ENCODE data around the gene CFAP299. TPM values are rescaled to one million over a fixed set of nuclear protein-coding genes. Genes with fewer than 3 reads are reported as not detected.

CFAP299 gene
- total RNA-seq, 4 donors from 2014 or later: not detected

GRCh38 chr4:80492761-80493160 lies 157.2 kb downstream of the CFAP299 start:
- Histone ChIP-seq H3K27ac (no peak overlapping the region), H3K9me3 (no peaks in the 10 kb centered on the region), H3K4me3 (no peak overlapping the region), H3K36me3 (no peaks in the 10 kb centered on the region), H3K27me3 (no peaks in the 10 kb centered on the region), H3K4me1 (no peaks in the 10 kb centered on the region)
- DNase-seq (ENCODE audit: low spot score in 2 of 2): no peak
- TF ChIP-seq POLR2AphosphoS5 (IDR thresholded peaks at IDR 0.05): no peak
- no peak for TF ChIP-seq EP300 (IDR thresholded peaks at IDR 0.05)
- TF ChIP-seq POLR2A (IDR thresholded peaks at IDR 0.05): no peak
- no peak for TF ChIP-seq CTCF (IDR thresholded peaks at IDR 0.05)
- 69% methylated on average over 1 of the region's 1 CpG for WGBS

GRCh38 chr4:80495865-80496264 lies 160.3 kb downstream of the CFAP299 start:
- H3K27ac ChIP-seq: no peak overlapping the region
- no peaks in the 10 kb centered on the region for H3K4me1 ChIP-seq
- DNase-seq (ENCODE audit: low spot score in 2 of 2): no peak
- no peak overlapping the region for H3K4me3 ChIP-seq
- TF ChIP-seq CTCF (IDR thresholded peaks at IDR 0.05) (no peak), POLR2A (IDR thresholded peaks at IDR 0.05) (no peak), EP300 (IDR thresholded peaks at IDR 0.05) (no peak), POLR2AphosphoS5 (IDR thresholded peaks at IDR 0.05) (no peak)
- no peaks in the 10 kb centered on the region for H3K36me3 ChIP-seq
- 65% methylated on average over 1 of the region's 1 CpG for WGBS
- H3K27me3 ChIP-seq: no peaks in the 10 kb centered on the region
- no peaks in the 10 kb centered on the region for H3K9me3 ChIP-seq

GRCh38 chr4:80498725-80499124 lies 163.2 kb downstream of the CFAP299 start:
- Histone ChIP-seq H3K27ac (no peak overlapping the region), H3K9me3 (no peaks in the 10 kb centered on the region), H3K4me3 (no peak overlapping the region), H3K36me3 (no peaks in the 10 kb centered on the region), H3K27me3 (no peaks in the 10 kb centered on the region), H3K4me1 (no peaks in the 10 kb centered on the region)
- WGBS: 77% methylated on average over 1 of the region's 1 CpG
- no peak for DNase-seq (ENCODE audit: low spot score in 2 of 2)
- TF ChIP-seq POLR2A (IDR thresholded peaks at IDR 0.05): no peak
- no peak for TF ChIP-seq CTCF (IDR thresholded peaks at IDR 0.05)
- TF ChIP-seq POLR2AphosphoS5 (IDR thresholded peaks at IDR 0.05): no peak
- TF ChIP-seq EP300 (IDR thresholded peaks at IDR 0.05): no peak

- TF ChIP-seq POLR2AphosphoS5 (IDR thresholded peaks at IDR 0.05) (no peak), CTCF (IDR thresholded peaks at IDR 0.05) (no peak), POLR2A (IDR thresholded peaks at IDR 0.05) (no peak), EP300 (IDR thresholded peaks at IDR 0.05) (no peak)
- 39% methylated on average over 4 of the region's 4 CpGs for WGBS
- Histone ChIP-seq H3K27me3 (no peaks in the 10 kb centered on the region), H3K27ac (no peak overlapping the region), H3K4me3 (no peak overlapping the region), H3K4me1 (no peaks in the 10 kb centered on the region), H3K36me3 (no peaks in the 10 kb centered on the region), H3K9me3 (no peaks in the 10 kb centered on the region)
- no peak for DNase-seq (ENCODE audit: low spot score in 2 of 2)
Measured at GRCh38 chr4:80500613-80501012, 165.1 kb downstream of the CFAP299 start.

- no peak for TF ChIP-seq EP300 (IDR thresholded peaks at IDR 0.05)
- no peak for TF ChIP-seq CTCF (IDR thresholded peaks at IDR 0.05)
- no peak for TF ChIP-seq POLR2A (IDR thresholded peaks at IDR 0.05)
- no peak for TF ChIP-seq POLR2AphosphoS5 (IDR thresholded peaks at IDR 0.05)
- H3K27me3 ChIP-seq: no peaks in the 10 kb centered on the region
- WGBS: 0% methylated on average over 1 of the region's 1 CpG
- no peaks in the 10 kb centered on the region for H3K4me1 ChIP-seq
- no peaks in the 10 kb centered on the region for H3K36me3 ChIP-seq
- no peaks in the 10 kb centered on the region for H3K9me3 ChIP-seq
- H3K4me3 ChIP-seq: no peak overlapping the region
- no peak for DNase-seq (ENCODE audit: low spot score in 2 of 2)
- H3K27ac ChIP-seq: no peak overlapping the region
Measured at GRCh38 chr4:80507077-80507476, 171.5 kb downstream of the CFAP299 start.
